OCI-LY1 (cell line): ENCODE measurements around the gene MIGA1.
A peak's percentile ranks its signal among the peaks of the same experiment; 100 is the strongest.

Source experiments
- H2AFZ ChIP-seq: fragments of 200-600 bp; sonication (generic), shearing (Covaris generic); 2 replicates; pipeline ENCODE4 v1.6.0; 2014; ENCODE audit warnings: antibody characterized with exemption, mild to moderate bottlenecking, low read length
- H3F3A ChIP-seq: fragments of 200-600 bp; sonication (generic), shearing (Covaris generic); 2 replicates; pipeline ENCODE4 v1.6.0; 2014; ENCODE audit warnings: mild to moderate bottlenecking, antibody characterized with exemption, low read length, moderate library complexity; ENCODE audit not compliant: insufficient read depth
- H3K27ac ChIP-seq: fragments of 200-600 bp; sonication (generic); 2 replicates; pipeline ENCODE4 v1.5.1; 2014; ENCODE audit warnings: low read length, mixed run types, mild to moderate bottlenecking, low read depth; ENCODE audit not compliant: poor library complexity, severe bottlenecking
- H3K27me3 ChIP-seq: fragments of 200-600 bp; sonication (generic); 2 replicates; pipeline ENCODE4 v1.6.0; 2014; ENCODE audit warnings: antibody characterized with exemption, mild to moderate bottlenecking, low read length, moderate library complexity; ENCODE audit not compliant: insufficient read depth
- H3K36me3 ChIP-seq: fragments of 200-600 bp; sonication (generic); 2 replicates; pipeline ENCODE4 v1.6.1; 2014; ENCODE audit warnings: mild to moderate bottlenecking, antibody characterized with exemption, low read length, moderate library complexity, mixed read lengths; ENCODE audit not compliant: insufficient read depth
- H3K4me1 ChIP-seq: fragments of 200-600 bp; sonication (generic); 2 replicates; pipeline ENCODE4 v1.5.1; 2014; ENCODE audit warnings: mild to moderate bottlenecking, low read length, moderate library complexity; ENCODE audit not compliant: insufficient read depth, severe bottlenecking
- H3K4me2 ChIP-seq: fragments of 200-600 bp; sonication (generic), shearing (Covaris generic); 2 replicates; pipeline ENCODE4 v1.6.1; 2014; ENCODE audit warnings: low read length
- H3K4me3 ChIP-seq: fragments of 200-600 bp; sonication (generic); 2 replicates; pipeline ENCODE4 v1.5.1; 2014; ENCODE audit warnings: low read length, low read depth, mild to moderate bottlenecking, mixed read lengths; ENCODE audit not compliant: poor library complexity, severe bottlenecking
- H3K79me2 ChIP-seq: fragments of 200-600 bp; shearing (Covaris generic); 2 replicates; pipeline ENCODE4 v1.6.1; 2016; ENCODE audit warnings: mixed run types, low read length, mixed read lengths; ENCODE audit not compliant: insufficient read depth
- H3K9ac ChIP-seq: fragments of 200-600 bp; sonication (generic), shearing (Covaris generic); 2 replicates; pipeline ENCODE4 v1.6.1; 2014; ENCODE audit warnings: mild to moderate bottlenecking, low read length, mixed read lengths
- H3K9me2 ChIP-seq: fragments of 200-600 bp; sonication (generic), shearing (Covaris generic); 2 replicates; pipeline ENCODE4 v1.6.1; 2014; ENCODE audit warnings: low read depth, mild to moderate bottlenecking, low read length, mixed read lengths
- H3K9me3 ChIP-seq: fragments of 200-600 bp; shearing (Covaris generic); 2 replicates; pipeline ENCODE4 v1.6.1; 2014; ENCODE audit warnings: low read length, mixed read lengths
- H4K20me1 ChIP-seq: fragments of 200-600 bp; sonication (generic), shearing (Covaris generic); 2 replicates; pipeline ENCODE4 v1.6.0; 2016; ENCODE audit warnings: mild to moderate bottlenecking, low read length; ENCODE audit not compliant: insufficient read depth
- EZH2 ChIP-seq: fragments of 200-600 bp; sonication (generic), shearing (Covaris generic); IDR thresholded peaks from 2 replicates; pipeline ENCODE4 v1.8.0; 2017; ENCODE audit warnings: borderline replicate concordance, mixed run types, mild to moderate bottlenecking, antibody characterized with exemption, low read length, moderate library complexity, mixed read lengths
- TF ChIP-seq, protein P1 (sequence below): fragments of 200-600 bp; sonication (generic), shearing (Covaris generic); IDR thresholded peaks from 2 replicates; pipeline ENCODE4 v1.5.1; 2017; ENCODE audit warnings: mild to moderate bottlenecking, antibody characterized with exemption, low read length, moderate library complexity, mixed read lengths

The MIGA1 gene

DNA sequence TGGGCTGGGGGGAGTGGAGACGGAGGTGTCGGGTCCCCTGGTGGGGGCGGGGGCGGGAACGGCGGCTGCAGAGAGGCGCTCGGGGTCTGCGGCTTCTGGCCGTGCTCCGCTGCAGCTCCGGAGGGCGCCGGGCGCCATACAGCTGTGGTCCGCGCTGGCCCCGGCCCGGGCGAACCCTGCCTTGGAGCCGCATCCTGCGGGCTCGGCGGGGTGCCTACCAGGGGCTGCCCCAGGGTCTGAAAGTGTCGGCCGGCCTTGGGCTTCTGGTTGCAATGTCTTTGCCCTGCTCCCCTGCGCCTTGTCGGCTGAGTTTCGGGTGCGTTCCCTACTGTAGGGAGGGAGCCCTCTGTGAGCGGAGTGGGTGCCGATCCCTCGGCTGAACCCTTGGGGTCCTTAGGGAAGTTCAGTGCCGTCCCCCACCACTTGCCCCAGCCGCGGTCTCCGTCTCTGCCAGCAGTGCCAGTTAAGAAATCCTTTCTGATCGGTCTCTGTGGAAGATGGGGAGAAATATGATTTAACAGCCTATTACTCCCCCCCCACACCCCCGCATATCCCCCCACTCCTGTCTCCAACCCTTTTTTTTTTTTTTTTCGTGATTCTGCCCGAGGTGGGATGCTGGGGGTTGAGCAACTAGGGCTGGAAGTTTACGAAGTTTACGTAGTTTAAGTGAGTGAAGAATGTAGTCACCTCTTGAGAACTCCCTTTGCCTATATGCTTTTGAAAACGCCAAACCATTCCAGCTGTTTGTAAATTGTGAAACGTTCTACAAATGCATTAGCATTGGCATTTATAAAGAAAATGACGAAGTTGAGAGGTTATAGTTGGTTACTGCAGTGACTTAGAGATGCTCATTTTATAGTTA, 109.6 kb downstream of the MIGA1 start:
- Histone ChIP-seq H2AFZ (no peak overlapping the region), H3K4me3 (peak overlapping the region; percentile 56), H3K27me3 (no peaks in the 10 kb centered on the region; the same call in 1 of the 2 replicates), H3K4me2 (peak overlapping the region; percentile 77), H3K4me1 (peaks cover 15% of the 10 kb centered on the region), H3K9ac (peak overlapping the region; percentile 32; the same call in 1 of the 2 replicates), H3K27ac (no peak overlapping the region), H3K9me2 (no peaks in the 10 kb centered on the region), H3F3A (no peaks in the 10 kb centered on the region), H4K20me1 (no peaks in the 10 kb centered on the region), H3K9me3 (no peaks in the 10 kb centered on the region), H3K79me2 (no peaks in the 10 kb centered on the region), H3K36me3 (no peaks in the 10 kb centered on the region)
- TF ChIP-seq EZH2, result no peak
- TF ChIP-seq, protein P1, sequence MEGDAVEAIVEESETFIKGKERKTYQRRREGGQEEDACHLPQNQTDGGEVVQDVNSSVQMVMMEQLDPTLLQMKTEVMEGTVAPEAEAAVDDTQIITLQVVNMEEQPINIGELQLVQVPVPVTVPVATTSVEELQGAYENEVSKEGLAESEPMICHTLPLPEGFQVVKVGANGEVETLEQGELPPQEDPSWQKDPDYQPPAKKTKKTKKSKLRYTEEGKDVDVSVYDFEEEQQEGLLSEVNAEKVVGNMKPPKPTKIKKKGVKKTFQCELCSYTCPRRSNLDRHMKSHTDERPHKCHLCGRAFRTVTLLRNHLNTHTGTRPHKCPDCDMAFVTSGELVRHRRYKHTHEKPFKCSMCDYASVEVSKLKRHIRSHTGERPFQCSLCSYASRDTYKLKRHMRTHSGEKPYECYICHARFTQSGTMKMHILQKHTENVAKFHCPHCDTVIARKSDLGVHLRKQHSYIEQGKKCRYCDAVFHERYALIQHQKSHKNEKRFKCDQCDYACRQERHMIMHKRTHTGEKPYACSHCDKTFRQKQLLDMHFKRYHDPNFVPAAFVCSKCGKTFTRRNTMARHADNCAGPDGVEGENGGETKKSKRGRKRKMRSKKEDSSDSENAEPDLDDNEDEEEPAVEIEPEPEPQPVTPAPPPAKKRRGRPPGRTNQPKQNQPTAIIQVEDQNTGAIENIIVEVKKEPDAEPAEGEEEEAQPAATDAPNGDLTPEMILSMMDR, result no peak

DNA sequence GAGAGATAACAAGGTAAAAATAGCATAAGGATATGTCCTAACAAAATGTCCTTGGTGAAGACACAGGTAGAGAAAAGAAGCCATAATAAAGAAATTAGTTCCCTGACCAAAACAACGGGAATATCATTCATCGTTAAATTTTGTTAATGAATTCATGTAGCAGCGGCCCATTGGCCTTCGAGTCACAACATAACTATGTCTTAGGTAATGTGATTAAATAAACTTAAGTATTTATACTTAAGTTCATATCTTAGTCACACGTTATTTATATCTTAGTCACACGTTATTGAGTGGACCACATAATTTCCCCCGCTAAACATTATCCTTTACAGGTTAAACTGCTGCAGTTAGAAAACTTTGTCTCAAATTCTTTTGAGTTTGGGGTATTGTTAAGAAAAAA, 110.2 kb downstream of the MIGA1 start:
- Histone ChIP-seq H3K4me3 (peak overlapping the region; percentile 56), H4K20me1 (no peaks in the 10 kb centered on the region), H2AFZ (no peak overlapping the region), H3K4me1 (peaks cover 15% of the 10 kb centered on the region), H3K79me2 (no peaks in the 10 kb centered on the region), H3K27me3 (no peaks in the 10 kb centered on the region; the same call in 1 of the 2 replicates), H3K36me3 (no peaks in the 10 kb centered on the region), H3K27ac (no peak overlapping the region), H3K9me2 (no peaks in the 10 kb centered on the region), H3K9me3 (no peaks in the 10 kb centered on the region), H3K9ac (no peak overlapping the region), H3K4me2 (peak overlapping the region; percentile 77; the same call in 1 of the 2 replicates), H3F3A (no peaks in the 10 kb centered on the region)
- TF ChIP-seq, protein P1, result no peak
- TF ChIP-seq EZH2, result no peak

DNA sequence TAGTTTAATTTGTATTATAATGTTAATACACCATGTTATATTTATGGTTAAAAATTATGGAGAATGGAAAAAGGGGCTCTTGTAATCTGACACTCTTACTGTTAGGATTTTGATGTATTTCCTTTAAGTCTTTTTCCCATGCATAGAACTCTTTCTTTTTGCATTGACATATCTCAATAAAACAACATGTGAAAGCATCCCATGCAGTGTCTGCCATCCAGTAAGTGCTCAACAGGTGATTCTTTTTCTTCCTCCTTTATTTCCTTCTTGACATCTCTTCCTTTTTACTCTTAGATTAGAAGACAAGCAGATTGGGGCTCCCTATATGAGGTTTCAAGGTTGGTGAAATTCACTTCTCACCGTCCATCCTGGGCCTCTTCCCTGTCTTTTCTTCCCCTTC, 111.8 kb downstream of the MIGA1 start:
- no peak overlapping the region for H3K27ac ChIP-seq
- H3K79me2 ChIP-seq, result no peaks in the 10 kb centered on the region
- no peaks in the 10 kb centered on the region; the same call in 1 of the 2 replicates for H3K27me3 ChIP-seq

More for the DNA sequence above, 111.8 kb downstream of the MIGA1 start:
- no peaks in the 10 kb centered on the region for H3F3A ChIP-seq
- TF ChIP-seq, protein P1, result no peak
- TF ChIP-seq EZH2, result no peak
- no peaks in the 10 kb centered on the region for H3K9me3 ChIP-seq
- H3K9me2 ChIP-seq, result no peaks in the 10 kb centered on the region
- H3K36me3 ChIP-seq, result no peaks in the 10 kb centered on the region
- no peak overlapping the region for H3K4me3 ChIP-seq
- no peaks in the 10 kb centered on the region for H4K20me1 ChIP-seq
- no peak overlapping the region for H3K4me2 ChIP-seq
- H3K4me1 ChIP-seq, result peaks cover 15% of the 10 kb centered on the region
- no peak overlapping the region for H3K9ac ChIP-seq
- no peak overlapping the region for H2AFZ ChIP-seq
